H1 (cell line): Measurements from ENCODE around the gene TTC28.

Source experiments
- CBX5 ChIP-seq: fragments of 300-800, 300-1000 bp; sonication (generic); IDR thresholded peaks from 2 replicates; pipeline ENCODE4 v1.7.1; 2016; ENCODE audit warnings: antibody characterized with exemption, low read length, low read depth
- TAF1 ChIP-seq: IDR thresholded peaks from 2 replicates; pipeline ENCODE4 v1.6.1; 2011; ENCODE audit warnings: mild to moderate bottlenecking, low read depth, low read length

GRCh38 chr22:28137036-28137435 lies 542.6 kb downstream of the TTC28 start:
- TF ChIP-seq TAF1, result no peak
- TF ChIP-seq CBX5, result no peak
